Activated T-helper 2 cell treated with anti-CD3 and anti-CD28 coated beads, Interferon-gamma antibody, Interleukin-2, Interleukin-4, amounts not matched to agents 10 μg/mL and 5 μg/mL and 100 μg/mL, durations not matched to agents 14 hours and 24 hours and 36 hours (primary cell): ENCODE results near the gene GOLGA8N. TPM values are rescaled to one million over a fixed set of nuclear protein-coding genes. Genes with fewer than 3 reads are reported as not detected.

ENCODE experiments used
- total RNA-seq: library from RNA; stranded (reverse); gene quantifications from 2 replicates; pipeline ENCODE4 v1.2.3, GENCODE V29; 2022

GOLGA8N gene
- total RNA-seq, 1 donor from 2014 or later, result 8.2 TPM

Other genes with a start within 250 kb of the GOLGA8N start
- gene GOLGA8K, start 190.2 kb upstream of the GOLGA8N start, total RNA-seq, result 0.44 and 0.89 TPM in 2 replicates
- 1.7 and 2.6 TPM in 2 replicates for gene GOLGA8O, start 137.8 kb upstream of the GOLGA8N start, total RNA-seq
- gene ARHGAP11A, start 22.0 kb downstream of the GOLGA8N start, total RNA-seq, result 103 and 110 TPM in 2 replicates
- 2.0 and 3.7 TPM in 2 replicates for gene SCG5, start 48.3 kb downstream of the GOLGA8N start, total RNA-seq
- 0.23 TPM in 1 of 2 replicates, not detected in the other for gene GREM1, start 124.5 kb downstream of the GOLGA8N start, total RNA-seq